Measurements from ENCODE around the gene PDZD2. TPM values are rescaled to one million over a fixed set of nuclear protein-coding genes. Genes with fewer than 3 reads are reported as not detected.

The PDZD2 gene
- total RNA-seq, 1 donor from 2014 or later: 0.38 TPM

GRCh38 chr5:31895199-31895820 lies 256.4 kb downstream of the PDZD2 start:
- no peaks in the 10 kb centered on the region for H3K9me3 Mint-ChIP-seq
- intact Hi-C loops (cut with micrococcal nuclease): no loop called here
- H3K36me3 Mint-ChIP-seq (ENCODE audit: low read depth): no peaks in the 10 kb centered on the region
- POLR2A ChIA-PET: no interaction called here
- no peaks in the 10 kb centered on the region for H3K4me1 Mint-ChIP-seq
- CTCF ChIA-PET: no interaction called here
- peaks cover 2% of the 10 kb centered on the region for H3K27me3 Mint-ChIP-seq
- H3K4me3 Mint-ChIP-seq: no peak overlapping the region
- TF ChIP-seq CTCF (IDR thresholded peaks at IDR 0.05): no peak
- ATAC-seq (ENCODE audit: low read depth) (no peak), DNase-seq (no peak)
- no peak overlapping the region for H3K27ac Mint-ChIP-seq

- ChIA-PET POLR2A (no interaction called here), CTCF (no interaction called here)
- TF ChIP-seq CTCF (IDR thresholded peaks at IDR 0.05): no peak
- H3K27me3 Mint-ChIP-seq: peaks cover 2% of the 10 kb centered on the region
- no peak overlapping the region for H3K27ac Mint-ChIP-seq
- H3K4me1 Mint-ChIP-seq: no peaks in the 10 kb centered on the region
- H3K9me3 Mint-ChIP-seq: peaks cover 3% of the 10 kb centered on the region
- H3K4me3 Mint-ChIP-seq: no peak overlapping the region
- H3K36me3 Mint-ChIP-seq (ENCODE audit: low read depth): no peaks in the 10 kb centered on the region
- DNase-seq: no peak
- intact Hi-C loops (cut with micrococcal nuclease): no loop called here
- ATAC-seq (ENCODE audit: low read depth): no peak
Observed at GRCh38 chr5:31898036-31898632, 259.2 kb downstream of the PDZD2 start.

- POLR2A ChIA-PET: no interaction called here
- CTCF ChIA-PET: no interaction called here
- H3K36me3 Mint-ChIP-seq (ENCODE audit: low read depth): no peaks in the 10 kb centered on the region
- H3K27ac Mint-ChIP-seq: no peak overlapping the region
- no peak for TF ChIP-seq CTCF (IDR thresholded peaks at IDR 0.05)
- no peaks in the 10 kb centered on the region for H3K4me1 Mint-ChIP-seq
- peaks cover 3% of the 10 kb centered on the region for H3K9me3 Mint-ChIP-seq
- no peak for DNase-seq
- ATAC-seq (ENCODE audit: low read depth): no peak
- peaks cover 2% of the 10 kb centered on the region for H3K27me3 Mint-ChIP-seq
- H3K4me3 Mint-ChIP-seq: no peak overlapping the region
- intact Hi-C loops (cut with micrococcal nuclease): no loop called here
Observed at GRCh38 chr5:31900296-31900865, 261.4 kb downstream of the PDZD2 start.

- no peak for ATAC-seq (ENCODE audit: low read depth)
- CTCF ChIA-PET: no interaction called here
- no peak overlapping the region for H3K27ac Mint-ChIP-seq
- POLR2A ChIA-PET: no interaction called here
- TF ChIP-seq CTCF (IDR thresholded peaks at IDR 0.05): no peak
- no peaks in the 10 kb centered on the region for H3K4me1 Mint-ChIP-seq
- H3K4me3 Mint-ChIP-seq: no peak overlapping the region
- no peak for DNase-seq
- intact Hi-C loops (cut with micrococcal nuclease): no loop called here
- peaks cover 3% of the 10 kb centered on the region for H3K9me3 Mint-ChIP-seq
- H3K27me3 Mint-ChIP-seq: peaks cover 2% of the 10 kb centered on the region
- no peaks in the 10 kb centered on the region for H3K36me3 Mint-ChIP-seq (ENCODE audit: low read depth)
Observed at GRCh38 chr5:31901807-31902530, 263.0 kb downstream of the PDZD2 start.

GRCh38 chr5:31908396-31908795 lies 269.5 kb downstream of the PDZD2 start:
- no peak for ATAC-seq (ENCODE audit: low read depth)
- Mint-ChIP-seq H3K27me3 (no peaks in the 10 kb centered on the region), H3K4me1 (no peaks in the 10 kb centered on the region), H3K36me3 (ENCODE audit: low read depth) (no peaks in the 10 kb centered on the region), H3K27ac (no peak overlapping the region), H3K4me3 (no peak overlapping the region), H3K9me3 (no peaks in the 10 kb centered on the region)
- no peak for TF ChIP-seq CTCF (IDR thresholded peaks at IDR 0.05)
- intact Hi-C loops (cut with micrococcal nuclease): no loop called here
- no peak for DNase-seq
- ChIA-PET CTCF (no interaction called here), POLR2A (no interaction called here)

Data from activated B cell treated with CpG ODN at 0.5 μM for 24 hours (primary cell).